Esophagus squamous epithelium (tissue), 4 donors: ENCODE data around the gene RAB11B.
"Not testable (repeated sequence)": the region's sequence is repeated elsewhere in the genome, so short reads cannot be mapped to it uniquely, and the experiment has no call there.

Experiments used
- POLR2A ChIP-seq, 4 donors: fragments of 450-650 bp; IDR thresholded peaks; one replicate each; pipeline ENCODE4 v1.6.1; 2017; ENCODE audit warnings: antibody characterized with exemption in 4 of 4, mild to moderate bottlenecking in 4 of 4, moderate library complexity in 3 of 4
- TF ChIP-seq, protein P1 (sequence below), 6 experiments: fragments of 450-650 bp in 4 of 6; fragments of 200-600 bp in 2 of 6; sonication (generic) in 2 of 6; IDR thresholded peaks; one replicate each; pipeline ENCODE4 v1.5.1; 2016 to 2019; ENCODE audit warnings: antibody characterized with exemption in 6 of 6, mild to moderate bottlenecking in 4 of 6, moderate library complexity in 4 of 6

DNA sequence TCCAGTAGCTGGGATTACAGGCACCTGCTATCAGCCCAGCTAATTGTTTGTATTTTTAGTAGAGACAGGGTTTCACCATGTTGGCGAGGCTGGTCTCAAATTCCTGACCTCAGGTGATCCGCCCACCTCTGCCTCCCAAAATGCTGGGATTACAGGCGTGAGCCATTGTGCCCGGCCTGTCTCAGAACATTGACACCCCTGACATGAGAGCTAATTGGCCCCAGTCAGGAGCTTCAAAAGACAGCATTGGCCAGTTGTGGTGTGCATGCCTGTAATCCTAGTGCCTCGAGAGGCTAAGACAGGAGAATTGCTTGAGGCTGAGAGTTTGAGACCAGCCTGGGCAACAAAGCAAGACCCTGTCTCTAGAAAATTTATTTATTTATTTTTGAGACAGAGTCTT is 37.3 kb upstream of the RAB11B start:
- TF ChIP-seq, protein P1, sequence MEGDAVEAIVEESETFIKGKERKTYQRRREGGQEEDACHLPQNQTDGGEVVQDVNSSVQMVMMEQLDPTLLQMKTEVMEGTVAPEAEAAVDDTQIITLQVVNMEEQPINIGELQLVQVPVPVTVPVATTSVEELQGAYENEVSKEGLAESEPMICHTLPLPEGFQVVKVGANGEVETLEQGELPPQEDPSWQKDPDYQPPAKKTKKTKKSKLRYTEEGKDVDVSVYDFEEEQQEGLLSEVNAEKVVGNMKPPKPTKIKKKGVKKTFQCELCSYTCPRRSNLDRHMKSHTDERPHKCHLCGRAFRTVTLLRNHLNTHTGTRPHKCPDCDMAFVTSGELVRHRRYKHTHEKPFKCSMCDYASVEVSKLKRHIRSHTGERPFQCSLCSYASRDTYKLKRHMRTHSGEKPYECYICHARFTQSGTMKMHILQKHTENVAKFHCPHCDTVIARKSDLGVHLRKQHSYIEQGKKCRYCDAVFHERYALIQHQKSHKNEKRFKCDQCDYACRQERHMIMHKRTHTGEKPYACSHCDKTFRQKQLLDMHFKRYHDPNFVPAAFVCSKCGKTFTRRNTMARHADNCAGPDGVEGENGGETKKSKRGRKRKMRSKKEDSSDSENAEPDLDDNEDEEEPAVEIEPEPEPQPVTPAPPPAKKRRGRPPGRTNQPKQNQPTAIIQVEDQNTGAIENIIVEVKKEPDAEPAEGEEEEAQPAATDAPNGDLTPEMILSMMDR (IDR thresholded peaks at IDR 0.05): not testable (repeated sequence)
- not testable (repeated sequence) for TF ChIP-seq POLR2A (IDR thresholded peaks at IDR 0.05)
